ENCODE results near the gene KCNC4.
A peak's percentile ranks its signal among the peaks of the same experiment; 100 is the strongest.

KCNC4 gene

GRCh38 chr1:110215621-110216515 is 5.8 kb downstream of the KCNC4 start:
- DNase-seq (ENCODE audit: low read depth), result no peak
- no peak overlapping the region for H3K4me3 ChIP-seq (replicated peaks; ENCODE audit: low read depth, low read length)
- no peak for TF ChIP-seq CTCF (IDR thresholded peaks at IDR 0.05; ENCODE audit: low read length, missing control alignments)

GRCh38 chr1:110216844-110217444 is 6.8 kb downstream of the KCNC4 start:
- no peak for TF ChIP-seq CTCF (IDR thresholded peaks at IDR 0.05; ENCODE audit: low read length, missing control alignments)
- H3K4me3 ChIP-seq (replicated peaks; ENCODE audit: low read depth, low read length), result no peak overlapping the region
- no peak for DNase-seq (ENCODE audit: low read depth)

- DNase-seq (ENCODE audit: low read depth), result no peak
- H3K4me3 ChIP-seq (replicated peaks; ENCODE audit: low read depth, low read length), result no peak overlapping the region
- TF ChIP-seq CTCF (IDR thresholded peaks at IDR 0.05; ENCODE audit: low read length, missing control alignments), result no peak
Observed at GRCh38 chr1:110218137-110218536, 8.0 kb downstream of the KCNC4 start.

DNA sequence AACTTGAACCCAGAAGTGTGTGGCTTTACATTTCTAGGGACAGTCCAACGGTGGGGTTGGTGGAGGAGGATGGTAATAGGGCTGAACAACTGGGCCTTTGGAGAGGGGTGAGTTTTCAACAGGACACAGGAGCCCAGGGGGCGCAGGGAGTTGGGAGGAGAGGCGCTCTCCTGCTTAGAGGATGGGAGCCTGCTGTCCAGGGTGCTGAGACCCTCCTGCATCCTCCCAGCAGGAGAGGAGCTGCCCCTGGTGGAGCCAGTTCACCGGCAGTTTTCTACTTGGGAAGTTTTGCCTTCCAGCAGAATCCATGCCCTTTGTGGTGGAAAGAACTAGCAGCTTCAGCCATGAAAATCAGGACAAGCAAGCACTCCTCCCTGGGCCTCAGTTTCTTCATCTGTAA is 8.6 kb downstream of the KCNC4 start:
- DNase-seq (ENCODE audit: low read depth), result peak; percentile 33
- no peak overlapping the region for H3K4me3 ChIP-seq (replicated peaks; ENCODE audit: low read depth, low read length)
- TF ChIP-seq CTCF (IDR thresholded peaks at IDR 0.05; ENCODE audit: low read length, missing control alignments), result no peak

- DNase-seq (ENCODE audit: low read depth), result no peak
- TF ChIP-seq CTCF (IDR thresholded peaks at IDR 0.05; ENCODE audit: low read length, missing control alignments), result no peak
- H3K4me3 ChIP-seq (replicated peaks; ENCODE audit: low read depth, low read length), result no peak overlapping the region
Observed at GRCh38 chr1:110220324-110220723, 10.2 kb downstream of the KCNC4 start.

GRCh38 chr1:110221119-110221518 is 11.0 kb downstream of the KCNC4 start:
- TF ChIP-seq CTCF (IDR thresholded peaks at IDR 0.05; ENCODE audit: low read length, missing control alignments), result no peak
- no peak for DNase-seq (ENCODE audit: low read depth)
- no peak overlapping the region for H3K4me3 ChIP-seq (replicated peaks; ENCODE audit: low read depth, low read length)
